GM19099 (cell line): ENCODE results near the gene DAPK2.
A peak's percentile ranks its signal among the peaks of the same experiment; 100 is the strongest.

Source experiments
- POLR2A ChIP-seq: IDR thresholded peaks from 3 replicates; pipeline ENCODE4 v1.6.1; 2011; ENCODE audit warnings: low read depth; ENCODE audit not compliant: insufficient read length; ENCODE audit errors: extremely low read depth

Gene DAPK2

DNA sequence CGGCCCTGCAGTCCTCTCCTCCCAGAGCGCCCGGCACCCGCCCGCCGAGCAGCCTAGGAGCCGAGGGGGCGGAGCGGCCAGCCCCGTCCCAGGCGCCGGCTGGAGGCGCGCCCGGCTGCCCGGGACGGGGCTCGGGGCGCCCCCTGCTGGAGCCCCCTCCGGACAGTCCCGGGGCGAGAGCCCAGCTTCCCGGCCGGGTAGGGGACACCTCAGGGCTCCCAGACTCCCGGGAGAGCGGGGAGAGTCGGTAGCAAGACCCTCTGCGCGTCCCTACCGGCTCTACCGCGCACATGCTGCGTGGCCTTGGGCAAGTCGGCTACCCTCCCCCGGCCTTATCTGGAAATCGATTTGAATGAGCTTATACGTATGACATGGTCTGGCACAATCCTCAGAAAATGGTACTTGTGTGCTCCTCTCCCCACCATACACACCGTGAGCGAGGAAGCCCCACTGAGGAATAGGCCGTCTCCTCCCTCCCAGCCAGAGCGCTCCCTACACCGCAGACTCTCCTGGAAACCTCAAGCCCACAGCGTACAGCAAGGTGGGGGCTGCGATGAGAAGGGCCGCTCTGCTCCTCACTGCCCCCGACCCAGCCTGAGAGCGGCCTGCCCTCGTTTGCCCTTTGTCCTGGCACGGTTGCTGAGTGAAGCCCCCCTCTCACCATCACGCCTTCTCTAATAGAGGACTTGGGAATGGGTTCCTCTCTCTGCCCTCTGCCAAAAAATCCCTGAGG is at the start of gene DAPK2:
DAPK2 (minus strand) TSS at position 65 of the 733 bp plus-strand sequence. CDS start 6,224 bp downstream, outside the sequence.
- TF ChIP-seq POLR2A, result no peak

GRCh38 chr15:64095431-64095794 is 49.1 kb upstream of the DAPK2 start:
- TF ChIP-seq POLR2A, result no peak

- TF ChIP-seq POLR2A, result peak; percentile 47
Observed at GRCh38 chr15:64093627-64094417, 47.5 kb upstream of the DAPK2 start, which contains the start of gene CIAO2A. CIAO2A (minus strand) TSS chr15:64093838; CDS start chr15:64093768, 70 bp downstream.

DNA sequence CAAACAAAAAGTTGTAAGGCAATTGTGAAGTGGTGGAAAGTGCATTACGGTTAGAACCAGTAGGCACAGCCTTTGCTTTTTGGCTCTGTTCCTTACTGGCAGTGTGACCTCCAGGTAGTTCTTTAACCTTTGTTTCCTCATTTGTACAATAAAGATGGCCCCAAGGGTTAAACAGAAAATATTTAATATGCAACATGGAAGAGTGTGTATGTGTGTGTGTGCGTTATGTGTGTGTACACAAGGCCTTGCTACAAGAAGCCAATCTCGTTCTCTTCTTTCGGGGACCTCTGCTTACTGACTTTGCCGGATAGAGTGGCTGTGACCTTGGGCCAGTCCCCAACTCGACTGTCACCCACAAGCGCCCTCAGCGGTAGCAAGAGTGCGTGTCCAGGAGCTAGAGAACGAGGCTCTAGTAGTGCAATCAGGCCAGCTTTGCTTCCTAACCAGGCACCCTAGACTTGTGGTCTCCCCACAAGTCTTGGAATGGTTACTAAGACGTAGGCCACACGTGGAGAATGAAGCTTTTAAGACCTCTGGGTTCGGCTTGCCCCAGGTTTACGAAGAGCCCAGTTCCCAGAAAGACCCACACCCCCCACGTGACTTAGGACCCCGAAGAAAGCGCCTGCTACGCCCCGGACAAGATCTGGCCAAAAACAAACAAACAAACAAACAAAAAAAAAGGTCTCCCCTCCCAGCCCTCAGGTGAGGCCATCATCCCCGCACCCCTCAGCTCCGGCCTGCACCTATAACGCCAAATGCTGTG is 46.8 kb upstream of the DAPK2 start:
- TF ChIP-seq POLR2A, result no peak

DNA sequence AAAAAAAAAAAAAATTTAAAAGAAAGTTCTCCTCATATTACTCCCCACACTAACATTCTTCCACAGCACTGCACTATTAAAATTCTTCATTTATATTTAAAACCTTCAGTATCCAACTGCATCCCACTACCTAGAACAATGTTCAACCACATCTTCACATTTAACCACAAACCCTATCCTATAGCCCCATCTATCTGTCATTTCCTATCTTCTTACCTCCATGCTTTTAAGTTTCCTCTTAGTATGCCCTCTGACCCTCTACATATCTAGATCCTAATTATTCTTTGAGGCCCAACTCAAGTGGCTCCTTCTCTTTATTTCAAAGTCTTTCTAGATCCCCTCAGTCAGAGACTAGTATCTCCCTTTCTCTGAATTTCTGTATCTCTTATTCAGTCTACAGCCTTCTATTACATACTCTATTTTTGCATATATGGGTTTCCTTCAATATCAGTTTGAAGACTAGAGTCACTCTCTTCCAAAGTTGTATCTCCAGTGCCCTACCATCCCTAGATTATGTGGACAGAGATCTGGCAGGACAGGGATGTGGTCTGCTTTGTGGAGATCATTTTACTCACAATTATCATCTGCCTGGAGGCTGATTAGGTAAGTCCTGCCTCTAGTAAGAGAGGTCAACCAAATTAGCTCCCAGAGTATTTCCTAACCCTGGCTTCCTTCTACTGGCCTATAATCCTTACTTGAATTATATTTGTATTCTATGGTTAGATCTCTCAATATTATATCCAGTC is 46.0 kb upstream of the DAPK2 start:
- no peak for TF ChIP-seq POLR2A

DNA sequence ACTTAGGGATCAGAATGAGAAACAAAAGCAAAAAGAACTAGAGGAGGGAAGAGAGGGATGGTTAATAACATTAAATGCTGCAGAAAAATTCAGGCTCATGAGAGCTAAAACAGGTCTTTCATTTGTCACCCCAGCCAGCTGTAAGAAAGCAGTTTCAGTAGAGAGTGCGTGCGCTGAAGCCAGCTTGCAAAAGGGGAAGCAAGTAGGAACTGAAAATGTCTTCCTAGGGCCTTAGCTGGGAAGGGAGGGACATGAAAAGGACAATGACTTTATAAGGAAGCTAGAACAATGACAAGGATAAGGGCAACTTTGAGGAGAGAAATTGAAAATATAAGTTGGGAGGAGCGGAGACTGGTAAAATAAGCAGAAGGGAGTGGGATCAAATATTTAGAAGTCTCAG is 44.2 kb upstream of the DAPK2 start:
- no peak for TF ChIP-seq POLR2A

DNA sequence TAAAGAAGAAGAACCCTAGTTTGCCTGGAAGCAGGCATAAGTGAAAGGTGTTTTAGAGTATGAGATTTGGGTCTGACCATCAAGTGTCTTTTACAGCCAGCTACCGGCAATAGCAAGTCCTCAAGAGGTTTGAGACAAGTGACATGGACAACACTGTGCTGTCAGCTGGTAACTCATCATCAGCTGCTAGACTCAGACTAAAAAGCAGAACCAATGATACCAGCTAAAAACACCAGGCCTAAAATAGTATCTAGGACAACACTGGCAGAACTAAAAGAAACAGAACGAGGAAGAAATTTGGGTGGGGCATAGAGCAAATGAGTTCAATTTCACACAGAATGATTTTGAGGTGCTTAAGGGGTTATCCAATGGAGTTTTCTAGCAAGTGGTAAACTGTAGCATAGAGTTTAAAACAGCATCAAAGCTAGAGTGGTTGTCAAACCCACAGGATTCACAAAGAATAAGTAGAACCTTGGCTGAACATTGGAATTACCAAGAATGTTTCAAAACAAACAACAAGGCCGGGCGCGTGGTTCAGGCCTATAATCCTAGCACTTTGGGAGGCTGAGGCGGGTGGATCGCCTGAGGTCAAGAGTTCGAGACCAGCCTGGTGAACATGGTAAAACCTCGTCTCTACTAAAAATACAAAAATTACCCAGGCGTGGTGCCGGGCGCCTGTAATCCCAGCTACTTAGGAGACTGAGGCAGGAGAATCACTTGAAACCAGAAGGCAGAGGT is 43.4 kb upstream of the DAPK2 start:
- TF ChIP-seq POLR2A, result no peak

- TF ChIP-seq POLR2A, result no peak
Observed at GRCh38 chr15:64082757-64083156, 36.5 kb upstream of the DAPK2 start.

GRCh38 chr15:64072812-64073211 is 26.5 kb upstream of the DAPK2 start:
- no peak for TF ChIP-seq POLR2A

GRCh38 chr15:64071931-64072765 is 25.9 kb upstream of the DAPK2 start:
- TF ChIP-seq POLR2A, result no peak

- no peak for TF ChIP-seq POLR2A
Observed at GRCh38 chr15:64070965-64071851, 24.9 kb upstream of the DAPK2 start.

GRCh38 chr15:64070106-64070505 is 23.8 kb upstream of the DAPK2 start:
- no peak for TF ChIP-seq POLR2A
